GM21360 (cell line): Measurements from ENCODE around the gene SERTM1.

ENCODE experiments used
- ATAC-seq: cut with Tn5 transposase; IDR thresholded peaks from one replicate; pipeline ENCODE4 v1.9.1; 2021; ENCODE audit warnings: mild to moderate bottlenecking, moderate library complexity; ENCODE audit not compliant: unreplicated experiment

SERTM1 gene

GRCh38 chr13:36673838-36674326 lies at the start of gene SERTM1:
Gene SERTM1 (plus strand): TSS chr13:36674020. CDS start chr13:36695079, 21,059 bp downstream.
- no peak for ATAC-seq

- no peak for ATAC-seq
These were observed 45.3 kb upstream of the SERTM1 start for GRCh38 chr13:36628377-36629056.

GRCh38 chr13:36629057-36629385 lies 44.8 kb upstream of the SERTM1 start:
- ATAC-seq: no peak

- ATAC-seq: no peak
These were observed 43.5 kb upstream of the SERTM1 start for GRCh38 chr13:36630181-36630803.

- ATAC-seq: no peak
These were observed 34.2 kb upstream of the SERTM1 start for GRCh38 chr13:36639610-36640009.

GRCh38 chr13:36650611-36651010 lies 23.2 kb upstream of the SERTM1 start:
- ATAC-seq: no peak

- ATAC-seq: no peak
These were observed 8.2 kb upstream of the SERTM1 start for GRCh38 chr13:36665630-36666029.

GRCh38 chr13:36666477-36667229 lies 7.2 kb upstream of the SERTM1 start:
- ATAC-seq: no peak

GRCh38 chr13:36668316-36668715 lies 5.5 kb upstream of the SERTM1 start:
- ATAC-seq: no peak

GRCh38 chr13:36673352-36673751 lies 468 bp upstream of the SERTM1 start:
- no peak for ATAC-seq

GRCh38 chr13:36674337-36675212 lies 755 bp downstream of the SERTM1 start:
- no peak for ATAC-seq

GRCh38 chr13:36675213-36675536 lies 1.4 kb downstream of the SERTM1 start:
- ATAC-seq: no peak

GRCh38 chr13:36680913-36681312 lies 7.1 kb downstream of the SERTM1 start:
- no peak for ATAC-seq

GRCh38 chr13:36681894-36682624 lies 8.2 kb downstream of the SERTM1 start:
- ATAC-seq: no peak

- no peak for ATAC-seq
These were observed 9.9 kb downstream of the SERTM1 start for GRCh38 chr13:36683701-36684100.

GRCh38 chr13:36685927-36686326 lies 12.1 kb downstream of the SERTM1 start:
- no peak for ATAC-seq

GRCh38 chr13:36696410-36697010 lies 22.7 kb downstream of the SERTM1 start:
- no peak for ATAC-seq

GRCh38 chr13:36700170-36700569 lies 26.4 kb downstream of the SERTM1 start:
- ATAC-seq: no peak

GRCh38 chr13:36706755-36707154 lies 32.9 kb downstream of the SERTM1 start:
- no peak for ATAC-seq
